ENCODE measurements around the gene ADH1A. TPM values are rescaled to one million over a fixed set of nuclear protein-coding genes. Genes with fewer than 3 reads are reported as not detected.

The ADH1A gene
- total RNA-seq, 1 experiment from 2014 or later: not detected

DNA sequence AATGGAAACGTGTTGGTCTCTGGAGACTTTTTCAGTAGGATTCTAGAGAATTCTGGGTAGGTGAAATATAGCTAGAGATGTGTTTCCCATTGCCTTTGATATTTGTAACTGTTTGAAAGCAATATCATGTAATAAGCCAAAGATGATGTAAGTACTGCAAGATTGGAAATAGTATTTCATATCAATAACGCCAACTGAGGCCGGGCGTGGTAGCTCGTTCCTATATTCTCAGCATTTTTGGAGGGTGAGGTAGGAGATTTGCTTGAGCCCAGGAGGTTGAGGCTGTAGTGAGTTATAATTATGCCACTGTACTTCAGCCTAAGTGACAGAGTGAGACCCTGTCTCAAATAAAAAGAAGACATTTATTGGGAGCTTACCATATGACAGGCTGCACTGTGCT, 9.5 kb downstream of the ADH1A start:
- Histone ChIP-seq H3K4me3 (ENCODE audit: low read length) (no peak overlapping the region), H3K9me3 (ENCODE audit: low read length) (no peaks in the 10 kb centered on the region), H3K4me2 (ENCODE audit: low read length) (no peak overlapping the region), H3K36me3 (ENCODE audit: low read depth, low read length) (no peaks in the 10 kb centered on the region), H2AFZ (ENCODE audit: low read length) (no peak overlapping the region), H3F3A (ENCODE audit: low read length, unreplicated experiment) (no peaks in the 10 kb centered on the region), H3K27me3 (ENCODE audit: low read length) (peaks cover 12% of the 10 kb centered on the region; the same call in 1 of the 2 replicates), H3K79me2 (ENCODE audit: low read length) (no peaks in the 10 kb centered on the region), H3K9me2 (replicated peaks; ENCODE audit: low read length) (no peaks in the 10 kb centered on the region), H3K4me1 (ENCODE audit: insufficient read depth, low read length) (no peaks in the 10 kb centered on the region), H3K9ac (ENCODE audit: low read length) (no peak overlapping the region), H4K20me1 (ENCODE audit: low read length) (no peaks in the 10 kb centered on the region), H3K27ac (ENCODE audit: low read length) (no peak overlapping the region)
- DNase-seq (no peak), ATAC-seq (no peak)
- CTCF ChIA-PET: no interaction called here
- no TSS peak for BruUV-seq (replicated peaks)
- TF ChIP-seq, protein P1, sequence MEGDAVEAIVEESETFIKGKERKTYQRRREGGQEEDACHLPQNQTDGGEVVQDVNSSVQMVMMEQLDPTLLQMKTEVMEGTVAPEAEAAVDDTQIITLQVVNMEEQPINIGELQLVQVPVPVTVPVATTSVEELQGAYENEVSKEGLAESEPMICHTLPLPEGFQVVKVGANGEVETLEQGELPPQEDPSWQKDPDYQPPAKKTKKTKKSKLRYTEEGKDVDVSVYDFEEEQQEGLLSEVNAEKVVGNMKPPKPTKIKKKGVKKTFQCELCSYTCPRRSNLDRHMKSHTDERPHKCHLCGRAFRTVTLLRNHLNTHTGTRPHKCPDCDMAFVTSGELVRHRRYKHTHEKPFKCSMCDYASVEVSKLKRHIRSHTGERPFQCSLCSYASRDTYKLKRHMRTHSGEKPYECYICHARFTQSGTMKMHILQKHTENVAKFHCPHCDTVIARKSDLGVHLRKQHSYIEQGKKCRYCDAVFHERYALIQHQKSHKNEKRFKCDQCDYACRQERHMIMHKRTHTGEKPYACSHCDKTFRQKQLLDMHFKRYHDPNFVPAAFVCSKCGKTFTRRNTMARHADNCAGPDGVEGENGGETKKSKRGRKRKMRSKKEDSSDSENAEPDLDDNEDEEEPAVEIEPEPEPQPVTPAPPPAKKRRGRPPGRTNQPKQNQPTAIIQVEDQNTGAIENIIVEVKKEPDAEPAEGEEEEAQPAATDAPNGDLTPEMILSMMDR (conservative IDR thresholded peaks at IDR 0.05; ENCODE audit: low read depth, low read length): no peak
- TF ChIP-seq EZH2phosphoT487 (IDR thresholded peaks at IDR 0.05; ENCODE audit: borderline replicate concordance, low read length) (no peak), EZH2 (IDR thresholded peaks at IDR 0.05; ENCODE audit: low read length, unreplicated experiment) (no peak)
- POLR2A ChIA-PET (ENCODE audit: unreplicated experiment): no interaction called here
- intact Hi-C loops (cut with micrococcal nuclease): no loop called here

DNA sequence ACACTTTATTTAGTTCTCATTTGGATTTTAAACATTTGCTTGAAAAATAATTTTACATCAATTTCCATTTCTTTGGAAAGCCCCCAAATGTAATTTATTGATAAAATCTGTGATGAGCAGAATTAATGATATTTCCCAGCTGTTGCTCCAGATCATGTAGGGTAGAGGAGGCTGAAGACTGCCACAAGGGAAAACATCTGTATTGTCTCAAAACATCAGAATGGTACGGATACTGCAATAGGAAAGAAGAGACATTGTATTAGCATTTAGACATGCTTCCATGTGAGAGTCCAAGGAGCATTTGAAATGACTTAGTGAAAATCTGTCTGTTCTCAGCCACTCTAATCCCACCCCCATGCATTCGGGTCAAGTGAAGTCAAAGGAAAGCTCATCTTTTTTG, 14.4 kb downstream of the ADH1A start:
- H3K9me2 ChIP-seq (replicated peaks; ENCODE audit: low read length): no peaks in the 10 kb centered on the region
- H3K4me3 ChIP-seq (ENCODE audit: low read length): no peak overlapping the region
- H2AFZ ChIP-seq (ENCODE audit: low read length): no peak overlapping the region
- DNase-seq (no peak), ATAC-seq (no peak)
- no peaks in the 10 kb centered on the region for H4K20me1 ChIP-seq (ENCODE audit: low read length)
- H3K79me2 ChIP-seq (ENCODE audit: low read length): no peaks in the 10 kb centered on the region
- no TSS peak for BruUV-seq (replicated peaks)
- intact Hi-C loops (cut with micrococcal nuclease): no loop called here
- no peaks in the 10 kb centered on the region for H3F3A ChIP-seq (ENCODE audit: low read length, unreplicated experiment)
- no peak overlapping the region for H3K9ac ChIP-seq (ENCODE audit: low read length)
- TF ChIP-seq EZH2 (IDR thresholded peaks at IDR 0.05; ENCODE audit: low read length, unreplicated experiment): no peak
- TF ChIP-seq EZH2phosphoT487 (IDR thresholded peaks at IDR 0.05; ENCODE audit: borderline replicate concordance, low read length): no peak
- TF ChIP-seq, protein P1 (conservative IDR thresholded peaks at IDR 0.05; ENCODE audit: low read depth, low read length): no peak
- H3K27me3 ChIP-seq (ENCODE audit: low read length): peaks cover 12% of the 10 kb centered on the region; the same call in 1 of the 2 replicates
- H3K9me3 ChIP-seq (ENCODE audit: low read length): no peaks in the 10 kb centered on the region
- H3K4me1 ChIP-seq (ENCODE audit: insufficient read depth, low read length): no peaks in the 10 kb centered on the region
- H3K27ac ChIP-seq (ENCODE audit: low read length): no peak overlapping the region
- no peaks in the 10 kb centered on the region for H3K36me3 ChIP-seq (ENCODE audit: low read depth, low read length)
- ChIA-PET POLR2A (ENCODE audit: unreplicated experiment) (no interaction called here), CTCF (no interaction called here)
- H3K4me2 ChIP-seq (ENCODE audit: low read length): no peak overlapping the region

DNA sequence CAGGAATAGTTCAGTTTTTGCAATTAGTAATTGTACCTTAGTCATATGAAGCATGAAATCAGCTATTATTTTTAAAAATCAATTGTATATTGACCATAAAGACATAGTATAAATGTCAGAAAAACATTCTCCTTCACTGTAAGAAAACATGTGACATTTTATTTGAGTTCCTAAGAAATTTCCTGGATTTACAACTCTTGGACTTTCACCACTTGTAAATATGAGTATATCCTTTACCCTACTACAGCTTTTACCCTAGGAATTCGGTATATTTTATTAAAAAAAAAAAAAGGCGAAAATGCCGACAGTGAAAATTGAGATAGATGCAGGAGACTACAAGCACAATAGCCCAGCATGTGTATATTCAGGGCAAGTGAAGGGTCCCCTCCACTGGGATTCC, 14.9 kb downstream of the ADH1A start:
- H3K4me1 ChIP-seq (ENCODE audit: insufficient read depth, low read length): no peaks in the 10 kb centered on the region
- H3F3A ChIP-seq (ENCODE audit: low read length, unreplicated experiment): no peaks in the 10 kb centered on the region
- H3K9me2 ChIP-seq (replicated peaks; ENCODE audit: low read length): no peaks in the 10 kb centered on the region
- H3K79me2 ChIP-seq (ENCODE audit: low read length): no peaks in the 10 kb centered on the region
- peaks cover 12% of the 10 kb centered on the region; the same call in 1 of the 2 replicates for H3K27me3 ChIP-seq (ENCODE audit: low read length)
- no peak overlapping the region for H3K4me3 ChIP-seq (ENCODE audit: low read length)
- CTCF ChIA-PET: no interaction called here
- POLR2A ChIA-PET (ENCODE audit: unreplicated experiment): no interaction called here
- H3K9ac ChIP-seq (ENCODE audit: low read length): no peak overlapping the region
- H3K4me2 ChIP-seq (ENCODE audit: low read length): no peak overlapping the region
- intact Hi-C loops (cut with micrococcal nuclease): no loop called here
- DNase-seq (no peak), ATAC-seq (no peak)
- TF ChIP-seq EZH2 (IDR thresholded peaks at IDR 0.05; ENCODE audit: low read length, unreplicated experiment) (no peak), EZH2phosphoT487 (IDR thresholded peaks at IDR 0.05; ENCODE audit: borderline replicate concordance, low read length) (no peak)
- TF ChIP-seq, protein P1 (conservative IDR thresholded peaks at IDR 0.05; ENCODE audit: low read depth, low read length): no peak
- no peak overlapping the region for H3K27ac ChIP-seq (ENCODE audit: low read length)
- no peak overlapping the region for H2AFZ ChIP-seq (ENCODE audit: low read length)
- no peaks in the 10 kb centered on the region for H3K36me3 ChIP-seq (ENCODE audit: low read depth, low read length)
- BruUV-seq (replicated peaks): no TSS peak
- no peaks in the 10 kb centered on the region for H4K20me1 ChIP-seq (ENCODE audit: low read length)
- no peaks in the 10 kb centered on the region for H3K9me3 ChIP-seq (ENCODE audit: low read length)

Measured in PC-3 (cell line).